Measurements from ENCODE around the gene CCDC18.

GRCh38 chr1:93167006-93167405 is 13.5 kb upstream of the CCDC18 start:
- no peak for TF ChIP-seq CTCF (IDR thresholded peaks at IDR 0.05)
- TF ChIP-seq POLR2A (IDR thresholded peaks at IDR 0.05): no peak

Data from body of pancreas (tissue), 4 donors.